ENCODE data around the gene PRKN. TPM values are rescaled to one million over a fixed set of nuclear protein-coding genes. Genes with fewer than 3 reads are reported as not detected.

Gene PRKN
- total and polyA plus RNA-seq, 9 of the 15 experiments (the other 6 are each of a cell fraction or from before 2014, with no cell fraction given), result 0.03 to 0.96 (median 0.15) TPM; not detected in 2

GRCh38 chr6:162230147-162230752 lies 497.3 kb downstream of the PRKN start:
- POLR2A ChIA-PET, result interaction anchor here (0.7 kb wide), 1 partner anchor 14 kb away, joined by 4 read pairs; no protein-coding TSS in a partner anchor
- in situ Hi-C loops (cut with MboI), result no loop called here

GRCh38 chr6:162229093-162229492 lies 498.5 kb downstream of the PRKN start:
- ATAC-seq, result no peak
- 0% methylated on average over 2 of the region's 2 CpGs for WGBS (ENCODE audit: insufficient coverage, low coverage, missing lambda C conversion rate)
- H3K9me1 ChIP-seq (ENCODE audit: control insufficient read depth, insufficient read depth, low read length), result no peaks in the 10 kb centered on the region
- H3K4me3 ChIP-seq, result no peak overlapping the region
- no peak overlapping the region for H3K9ac ChIP-seq (ENCODE audit: insufficient read depth in 1 of 2, low read depth in 2 of 2, low read length in 2 of 2)
- no peaks in the 10 kb centered on the region for H4K20me1 ChIP-seq (replicated peaks; ENCODE audit: control insufficient read depth, insufficient read depth, low read length)
- ChIA-PET POLR2A (no interaction called here), CTCF (ENCODE audit: low intra/inter-chr PET ratio) (no interaction called here)
- H3K9me3 ChIP-seq (replicated peaks; ENCODE audit: control insufficient read depth, insufficient read depth, low read depth, low read length), result no peaks in the 10 kb centered on the region; the same call in 1 of the 2 replicates
- no peak for FAIRE-seq
- H3K36me3 ChIP-seq (ENCODE audit: control insufficient read depth, insufficient read depth, low read length), result no peaks in the 10 kb centered on the region
- H3K4me2 ChIP-seq (ENCODE audit: insufficient read depth, low read length), result no peak overlapping the region
- no peak for DNase-seq (ENCODE audit: extremely low read depth in 1 of 4, low spot score in 3 of 4)
- no peak overlapping the region for H2AFZ ChIP-seq (ENCODE audit: low read depth, low read length)
- no peak for TF ChIP-seq MEF2A (IDR thresholded peaks at IDR 0.05; ENCODE audit: control insufficient read depth, low read depth, low read length)
- TF ChIP-seq MTA3 (IDR thresholded peaks at IDR 0.05; ENCODE audit: borderline replicate concordance), result no peak
- no peak for TF ChIP-seq RB1 (IDR thresholded peaks at IDR 0.05; ENCODE audit: low read depth)
- TF ChIP-seq DIDO1 (tag; IDR thresholded peaks at IDR 0.05; ENCODE audit: low read depth), result no peak
- no peak for TF ChIP-seq CHCHD3 (CRISPR knock-in tag; IDR thresholded peaks at IDR 0.05)
- no peaks in the 10 kb centered on the region for H3K27me3 ChIP-seq (ENCODE audit: control insufficient read depth in 2 of 2, insufficient read depth in 2 of 2, low read length in 2 of 2)
- no TSS peak for BruUV-seq (replicated peaks)
- intact Hi-C loops (cut with micrococcal nuclease), result no loop called here
- no peaks in the 10 kb centered on the region for H3K4me1 ChIP-seq (replicated peaks in 1 of 2; ENCODE audit: control insufficient read depth in 2 of 2, insufficient read depth in 2 of 2, low read length in 2 of 2)
- H3K27ac ChIP-seq (ENCODE audit: extremely low read depth, low read depth, low read length), result no peak overlapping the region
- no peaks in the 10 kb centered on the region for H3K79me2 ChIP-seq (ENCODE audit: control insufficient read depth, insufficient read depth, low read length)
- in situ Hi-C loops (cut with MboI), result no loop called here

More at GRCh38 chr6:162230147-162230752, 497.3 kb downstream of the PRKN start:
- Histone ChIP-seq H3K4me2 (ENCODE audit: insufficient read depth, low read length) (no peak overlapping the region), H3K79me2 (ENCODE audit: control insufficient read depth, insufficient read depth, low read length) (no peaks in the 10 kb centered on the region), H3K4me3 (no peak overlapping the region), H3K9me3 (replicated peaks; ENCODE audit: control insufficient read depth, insufficient read depth, low read depth, low read length) (no peaks in the 10 kb centered on the region), H2AFZ (ENCODE audit: low read depth, low read length) (no peak overlapping the region), H3K4me1 (replicated peaks in 1 of 2; ENCODE audit: control insufficient read depth in 2 of 2, insufficient read depth in 2 of 2, low read length in 2 of 2) (no peaks in the 10 kb centered on the region), H3K36me3 (ENCODE audit: control insufficient read depth, insufficient read depth, low read length) (no peaks in the 10 kb centered on the region), H4K20me1 (replicated peaks; ENCODE audit: control insufficient read depth, insufficient read depth, low read length) (no peaks in the 10 kb centered on the region), H3K27me3 (ENCODE audit: control insufficient read depth in 2 of 2, insufficient read depth in 2 of 2, low read length in 2 of 2) (no peaks in the 10 kb centered on the region), H3K27ac (ENCODE audit: extremely low read depth, low read depth, low read length) (no peak overlapping the region), H3K9ac (ENCODE audit: insufficient read depth in 1 of 2, low read depth in 2 of 2, low read length in 2 of 2) (no peak overlapping the region), H3K9me1 (ENCODE audit: control insufficient read depth, insufficient read depth, low read length) (no peaks in the 10 kb centered on the region)
- TF ChIP-seq RAD21 (CRISPR knock-in tag; conservative IDR thresholded peaks at IDR 0.05 in 1 of 2, IDR thresholded peaks at IDR 0.05 in 1 of 2) (no peak), MCM5 (IDR thresholded peaks at IDR 0.05; ENCODE audit: low read depth) (no peak), POLR2G (IDR thresholded peaks at IDR 0.05; ENCODE audit: low read depth, low read length) (no peak), HMGN3 (IDR thresholded peaks at IDR 0.05; ENCODE audit: borderline replicate concordance, extremely low read depth, insufficient read length, low read depth, low read length) (no peak), ZNF589 (CRISPR knock-in tag; IDR thresholded peaks at IDR 0.05; ENCODE audit: low read depth) (no peak), ZKSCAN1 (IDR thresholded peaks at IDR 0.05; ENCODE audit: low read depth, low read length) (no peak), ERF (CRISPR knock-in tag; IDR thresholded peaks at IDR 0.05) (no peak), HDAC1 (IDR thresholded peaks at IDR 0.05) (no peak)
- no peak for DNase-seq (ENCODE audit: extremely low read depth in 1 of 4, low spot score in 3 of 4)
- BruUV-seq (replicated peaks), result no TSS peak
- intact Hi-C loops (cut with micrococcal nuclease), result no loop called here
- no peak for FAIRE-seq
- WGBS (ENCODE audit: insufficient coverage, low coverage, missing lambda C conversion rate), result 0% methylated on average over 1 of the region's 1 CpG
- ATAC-seq, result no peak
- CTCF ChIA-PET (ENCODE audit: low intra/inter-chr PET ratio), result no interaction called here
